Tibial nerve (tissue), 4 donors: ENCODE measurements around the gene JAKMIP1. TPM values are rescaled to one million over a fixed set of nuclear protein-coding genes. Genes with fewer than 3 reads are reported as not detected.

ENCODE experiments used
- DNase-seq, 2 donors: peaks; one replicate each; pipeline ENCODE4 v3.0.0-alpha.2; 2019; ENCODE audit warnings: low spot score in 2 of 2
- H3K27ac ChIP-seq, 4 donors: fragments of 200-600 bp; sonication (generic) in 3 of 4; one replicate each; pipeline ENCODE4 v1.5.1; 2017 to 2019; ENCODE audit warnings: mild to moderate bottlenecking in 1 of 4
- H3K27me3 ChIP-seq, 2 donors: fragments of 200-600 bp; sonication (generic) in 1 of 2; one replicate each; pipeline versions ENCODE4 v1.5.1 to v1.6.0; 2017 to 2019
- H3K36me3 ChIP-seq, 3 donors: fragments of 200-600 bp; sonication (generic); one replicate each; pipeline ENCODE4 v1.5.1; 2018 to 2019
- H3K4me1 ChIP-seq, 4 donors: fragments of 200-600 bp; sonication (generic) in 3 of 4; one replicate each; pipeline ENCODE4 v1.5.1; 2017 to 2019
- H3K4me3 ChIP-seq, 4 donors: fragments of 200-600 bp; sonication (generic) in 3 of 4; one replicate each; pipeline ENCODE4 v1.5.1; 2017 to 2019; ENCODE audit warnings: mild to moderate bottlenecking in 1 of 4, moderate library complexity in 1 of 4
- H3K9me3 ChIP-seq, 4 donors: fragments of 200-600 bp; sonication (generic) in 3 of 4; one replicate each; pipeline ENCODE4 v1.5.1; 2017 to 2019
- CTCF ChIP-seq, 5 experiments: fragments of 200-600 bp in 3 of 5; fragments of 450-650 bp in 2 of 5; sonication (generic) in 3 of 5; IDR thresholded peaks; one replicate each; pipeline ENCODE4 v1.5.1; 2016 to 2019; ENCODE audit warnings: antibody characterized with exemption in 5 of 5, mild to moderate bottlenecking in 3 of 5, moderate library complexity in 2 of 5
- EP300 ChIP-seq, 2 donors: sonication (generic); formaldehyde crosslinking; IDR thresholded peaks; one replicate each; pipeline ENCODE4 v1.6.1; 2017; ENCODE audit warnings: antibody characterized with exemption in 2 of 2, mild to moderate bottlenecking in 1 of 2
- POLR2A ChIP-seq, 2 donors: fragments of 450-650 bp; IDR thresholded peaks; one replicate each; pipeline ENCODE4 v1.6.1; 2017; ENCODE audit warnings: antibody characterized with exemption in 2 of 2, mild to moderate bottlenecking in 2 of 2, moderate library complexity in 2 of 2
- WGBS, 2 donors: methylation state at CpG; one replicate each; pipeline ENCODE4 v1.1.5; 2018; 5-methylcytosine and 5-hydroxymethylcytosine counted together
- total RNA-seq, 4 donors: library from RNA; depleted of rRNA; stranded (reverse); fragments of >200 nt; gene quantifications; one replicate each; pipeline ENCODE4 v1.1.0, GENCODE V29; 2016

Gene JAKMIP1
- total RNA-seq, 4 donors from 2014 or later = 0.30 to 2.5 (median 1.2) TPM

- 84 to 85% methylated on average over 12 of the region's 12 CpGs for WGBS, 2 donors
- Histone ChIP-seq H3K9me3 (no peaks in the 10 kb centered on the region), H3K27ac (no peak overlapping the region), H3K27me3 (no peaks in the 10 kb centered on the region), H3K4me1 (no peaks in the 10 kb centered on the region), H3K36me3 (no peaks in the 10 kb centered on the region), H3K4me3 (no peak overlapping the region)
- no peak for TF ChIP-seq CTCF (IDR thresholded peaks at IDR 0.05)
- DNase-seq = no peak
These were observed 120.4 kb downstream of the JAKMIP1 start for GRCh38 chr4:6079965-6080364.

GRCh38 chr4:6078560-6078959 lies 121.8 kb downstream of the JAKMIP1 start:
- no peak for TF ChIP-seq POLR2A (IDR thresholded peaks at IDR 0.05)
- TF ChIP-seq CTCF (IDR thresholded peaks at IDR 0.05) = no peak
- TF ChIP-seq EP300 (IDR thresholded peaks at IDR 0.05) = no peak
- no peaks in the 10 kb centered on the region for H3K36me3 ChIP-seq
- H3K4me1 ChIP-seq = no peaks in the 10 kb centered on the region
- H3K4me3 ChIP-seq = no peak overlapping the region
- no peak overlapping the region for H3K27ac ChIP-seq
- H3K9me3 ChIP-seq = no peaks in the 10 kb centered on the region
- DNase-seq = no peak
- no peaks in the 10 kb centered on the region for H3K27me3 ChIP-seq
- WGBS, 2 donors = 72 to 77% methylated on average over 7 of the region's 7 CpGs

DNA sequence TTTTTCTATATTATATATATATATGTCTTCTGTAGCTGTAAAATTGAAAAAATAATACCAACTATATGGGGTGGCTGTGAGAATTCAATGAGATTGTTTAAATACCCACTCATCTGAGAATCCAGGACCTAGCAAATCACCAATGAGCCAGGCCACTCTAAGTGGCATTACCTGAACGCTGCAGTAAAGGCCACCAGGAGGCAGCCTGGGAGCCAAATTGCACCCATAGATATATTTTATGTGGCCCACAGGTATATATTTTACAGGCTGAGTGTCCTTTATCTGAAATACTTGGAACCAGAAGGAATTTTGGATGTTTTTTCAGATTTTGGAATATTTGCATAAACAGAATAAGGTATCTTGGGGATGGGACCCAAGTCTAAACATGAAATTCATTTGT lies 124.0 kb downstream of the JAKMIP1 start:
- H3K9me3 ChIP-seq = no peaks in the 10 kb centered on the region
- no peak overlapping the region for H3K4me3 ChIP-seq
- TF ChIP-seq EP300 (IDR thresholded peaks at IDR 0.05) (no peak), CTCF (IDR thresholded peaks at IDR 0.05) (no peak), POLR2A (IDR thresholded peaks at IDR 0.05) (no peak)
- H3K36me3 ChIP-seq = no peaks in the 10 kb centered on the region
- no peak for DNase-seq
- no peak overlapping the region for H3K27ac ChIP-seq
- 47 to 67% methylated on average over 1 of the region's 1 CpG for WGBS, 2 donors
- no peaks in the 10 kb centered on the region for H3K27me3 ChIP-seq
- no peaks in the 10 kb centered on the region for H3K4me1 ChIP-seq

GRCh38 chr4:6074758-6075157 lies 125.6 kb downstream of the JAKMIP1 start:
- H3K36me3 ChIP-seq = no peaks in the 10 kb centered on the region
- no peak for DNase-seq
- no peaks in the 10 kb centered on the region for H3K4me1 ChIP-seq
- no peaks in the 10 kb centered on the region for H3K9me3 ChIP-seq
- H3K27me3 ChIP-seq = no peaks in the 10 kb centered on the region
- H3K4me3 ChIP-seq = no peak overlapping the region
- 67 to 77% methylated on average over 6 of the region's 6 CpGs for WGBS, 2 donors
- no peak for TF ChIP-seq POLR2A (IDR thresholded peaks at IDR 0.05)
- TF ChIP-seq CTCF (IDR thresholded peaks at IDR 0.05) = no peak
- no peak for TF ChIP-seq EP300 (IDR thresholded peaks at IDR 0.05)
- no peak overlapping the region for H3K27ac ChIP-seq

- H3K27me3 ChIP-seq = no peaks in the 10 kb centered on the region
- no peak overlapping the region for H3K27ac ChIP-seq
- no peak for DNase-seq
- TF ChIP-seq POLR2A (IDR thresholded peaks at IDR 0.05) (no peak), CTCF (IDR thresholded peaks at IDR 0.05) (no peak), EP300 (IDR thresholded peaks at IDR 0.05) (no peak)
- H3K4me1 ChIP-seq = no peaks in the 10 kb centered on the region
- no peak overlapping the region for H3K4me3 ChIP-seq
- 37% methylated on average over 8 of the region's 8 CpGs for WGBS, 2 donors
- no peaks in the 10 kb centered on the region for H3K9me3 ChIP-seq
- no peaks in the 10 kb centered on the region for H3K36me3 ChIP-seq
These were observed 128.2 kb downstream of the JAKMIP1 start for GRCh38 chr4:6071959-6072720.
